HG02973 (cell line): ENCODE measurements around the gene PLEKHB2.
"Not testable (repeated sequence)": the region's sequence is repeated elsewhere in the genome, so short reads cannot be mapped to it uniquely, and the experiment has no call there.

Source experiments
- ATAC-seq: cut with Tn5 transposase; IDR thresholded peaks from one replicate; pipeline ENCODE4 v1.9.1; 2021; ENCODE audit warnings: moderate library complexity; ENCODE audit not compliant: unreplicated experiment

Gene PLEKHB2

GRCh38 chr2:131142849-131143248 is 37.7 kb downstream of the PLEKHB2 start:
- no peak for ATAC-seq

GRCh38 chr2:131143803-131144202 is 38.7 kb downstream of the PLEKHB2 start:
- no peak for ATAC-seq

- peak; percentile 70 for ATAC-seq
Measured at GRCh38 chr2:131145040-131145439, 39.9 kb downstream of the PLEKHB2 start.

GRCh38 chr2:131146231-131146630 is 41.1 kb downstream of the PLEKHB2 start:
- no peak for ATAC-seq

GRCh38 chr2:131146749-131147148 is 41.6 kb downstream of the PLEKHB2 start:
- no peak for ATAC-seq

- no peak for ATAC-seq
Measured at GRCh38 chr2:131148426-131148825, 43.3 kb downstream of the PLEKHB2 start.

GRCh38 chr2:131150109-131150508 is 45.0 kb downstream of the PLEKHB2 start:
- not testable (repeated sequence) for ATAC-seq

GRCh38 chr2:131151398-131151797 is 46.3 kb downstream of the PLEKHB2 start:
- ATAC-seq = no peak

GRCh38 chr2:131152074-131152473 is 46.9 kb downstream of the PLEKHB2 start:
- ATAC-seq = no peak

GRCh38 chr2:131153529-131153928 is 48.4 kb downstream of the PLEKHB2 start:
- ATAC-seq = no peak

GRCh38 chr2:131154071-131154531 is 49.0 kb downstream of the PLEKHB2 start:
- peak; percentile 88 for ATAC-seq

GRCh38 chr2:131154647-131155046 is 49.5 kb downstream of the PLEKHB2 start:
- no peak for ATAC-seq

- no peak for ATAC-seq
Measured at GRCh38 chr2:131155208-131155855, 50.2 kb downstream of the PLEKHB2 start.

- ATAC-seq = no peak
Measured at GRCh38 chr2:131156452-131157149, 51.5 kb downstream of the PLEKHB2 start.

- ATAC-seq = not testable (repeated sequence)
Measured at GRCh38 chr2:131165562-131165961, 60.4 kb downstream of the PLEKHB2 start.

- no peak for ATAC-seq
Measured at GRCh38 chr2:131168538-131168937, 63.4 kb downstream of the PLEKHB2 start.

GRCh38 chr2:131178050-131178449 is 72.9 kb downstream of the PLEKHB2 start:
- not testable (repeated sequence) for ATAC-seq

- ATAC-seq = not testable (repeated sequence)
Measured at GRCh38 chr2:131178721-131179418, 73.7 kb downstream of the PLEKHB2 start.

GRCh38 chr2:131181451-131181850 is 76.3 kb downstream of the PLEKHB2 start:
- not testable (repeated sequence) for ATAC-seq

GRCh38 chr2:131193421-131193820 is 88.3 kb downstream of the PLEKHB2 start:
- not testable (repeated sequence) for ATAC-seq

- not testable (repeated sequence) for ATAC-seq
Measured at GRCh38 chr2:131196186-131196585, 91.0 kb downstream of the PLEKHB2 start.
